Calu3 (cell line): ENCODE data around the gene WDR7. TPM values are rescaled to one million over a fixed set of nuclear protein-coding genes. Genes with fewer than 3 reads are reported as not detected.

ENCODE experiments used
- BruUV-seq: library from RNA; stranded (reverse); fragments of 400-500 nt; replicated peaks from 2 replicates; lab custom pipeline; 2021; lab: Mats Ljungman, UMichigan
- CTCF ChIA-PET: fragments of 300-600 bp; sonication (Branson Sonifier 250); formaldehyde crosslinking; loops from one replicate; lab custom pipeline; 2022; ENCODE audit warnings: antibody characterized with exemption; lab: Charles Lee
- DNase-seq: peaks from one replicate; pipeline ENCODE4 v3.0.0; 2022
- H3K27ac Mint-ChIP-seq: one replicate; pipeline ENCODE4 v1.8.0; 2022; ENCODE audit warnings: mixed read lengths; ENCODE audit not compliant: unreplicated experiment
- H3K27me3 Mint-ChIP-seq: one replicate; pipeline ENCODE4 v1.8.0; 2022; ENCODE audit warnings: mixed read lengths; ENCODE audit not compliant: unreplicated experiment
- H3K36me3 Mint-ChIP-seq: one replicate; pipeline ENCODE4 v1.8.0; 2022; ENCODE audit warnings: mild to moderate bottlenecking, moderate library complexity, mixed read lengths; ENCODE audit not compliant: insufficient read depth, unreplicated experiment
- H3K4me1 Mint-ChIP-seq: one replicate; pipeline ENCODE4 v1.8.0; 2022; ENCODE audit warnings: mild to moderate bottlenecking, low read depth, mixed read lengths; ENCODE audit not compliant: unreplicated experiment
- H3K4me3 Mint-ChIP-seq: one replicate; pipeline ENCODE4 v1.8.0; 2022; ENCODE audit warnings: mild to moderate bottlenecking, low read depth, moderate library complexity, mixed read lengths; ENCODE audit not compliant: unreplicated experiment
- H3K9me3 Mint-ChIP-seq: one replicate; pipeline ENCODE4 v1.8.0; 2022; ENCODE audit warnings: low read depth, mixed read lengths; ENCODE audit not compliant: unreplicated experiment
- intact Hi-C: fragments of 100-400 bp; cut with micrococcal nuclease; formaldehyde crosslinking; loops from one replicate; pipeline ENCODE4 v1.10.0; 2022; ENCODE audit not compliant: unreplicated experiment
- total RNA-seq: library from RNA; stranded (reverse); gene quantifications from 2 replicates; pipeline ENCODE4 v1.2.3, GENCODE V29; 2022
- TF ChIP-seq, protein P1 (sequence below): fragments of 200-600 bp; IDR thresholded peaks from one replicate; pipeline ENCODE4 v1.8.0; 2022; ENCODE audit warnings: antibody characterized with exemption; ENCODE audit not compliant: unreplicated experiment

The WDR7 gene
- total RNA-seq, 1 experiment from 2014 or later = 16.2 TPM

DNA sequence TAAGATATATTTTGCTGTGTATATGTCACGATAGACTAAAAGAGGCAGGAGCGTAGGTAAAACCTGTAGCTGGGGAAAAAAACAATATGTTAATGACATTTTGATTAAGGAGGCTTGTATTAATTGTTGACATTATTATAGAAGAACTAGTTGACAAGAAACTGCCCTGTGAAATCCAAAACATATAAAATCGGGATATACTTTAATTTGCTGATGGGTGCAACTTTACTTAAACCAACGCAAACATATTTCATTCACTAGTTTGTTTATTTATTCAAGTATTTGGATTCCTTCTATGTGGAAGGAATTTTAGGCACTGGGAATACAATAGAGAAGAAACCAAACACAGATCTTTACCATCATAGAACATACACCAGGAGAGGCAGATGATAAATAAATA, 8.0 kb downstream of the WDR7 start:
- no TSS peak for BruUV-seq
- Mint-ChIP-seq H3K27me3 (no peaks in the 10 kb centered on the region), H3K4me3 (no peak overlapping the region)

DNA sequence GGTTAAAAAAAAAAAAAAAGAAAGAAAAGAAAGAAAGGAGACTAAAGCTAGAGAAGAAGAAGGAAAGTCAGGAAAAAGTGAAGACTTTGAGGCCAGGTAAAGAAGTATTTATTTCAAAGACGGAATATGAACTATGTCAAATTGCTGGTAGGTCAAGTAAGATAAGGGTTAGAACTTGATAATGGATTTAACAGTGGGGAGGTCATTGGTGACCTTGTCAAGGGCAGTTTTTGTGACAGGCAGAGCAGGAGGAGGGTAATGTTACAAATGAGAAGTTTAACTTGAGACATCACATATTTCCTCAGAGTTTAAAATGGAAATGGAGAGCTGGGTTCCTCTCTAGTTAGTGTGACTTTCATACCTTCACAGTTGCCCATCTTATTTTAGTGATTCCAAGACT, 9.5 kb downstream of the WDR7 start:
- DNase-seq = no peak
- no peaks in the 10 kb centered on the region for H3K4me1 Mint-ChIP-seq

More for the DNA sequence above, 8.0 kb downstream of the WDR7 start:
- TF ChIP-seq, protein P1, sequence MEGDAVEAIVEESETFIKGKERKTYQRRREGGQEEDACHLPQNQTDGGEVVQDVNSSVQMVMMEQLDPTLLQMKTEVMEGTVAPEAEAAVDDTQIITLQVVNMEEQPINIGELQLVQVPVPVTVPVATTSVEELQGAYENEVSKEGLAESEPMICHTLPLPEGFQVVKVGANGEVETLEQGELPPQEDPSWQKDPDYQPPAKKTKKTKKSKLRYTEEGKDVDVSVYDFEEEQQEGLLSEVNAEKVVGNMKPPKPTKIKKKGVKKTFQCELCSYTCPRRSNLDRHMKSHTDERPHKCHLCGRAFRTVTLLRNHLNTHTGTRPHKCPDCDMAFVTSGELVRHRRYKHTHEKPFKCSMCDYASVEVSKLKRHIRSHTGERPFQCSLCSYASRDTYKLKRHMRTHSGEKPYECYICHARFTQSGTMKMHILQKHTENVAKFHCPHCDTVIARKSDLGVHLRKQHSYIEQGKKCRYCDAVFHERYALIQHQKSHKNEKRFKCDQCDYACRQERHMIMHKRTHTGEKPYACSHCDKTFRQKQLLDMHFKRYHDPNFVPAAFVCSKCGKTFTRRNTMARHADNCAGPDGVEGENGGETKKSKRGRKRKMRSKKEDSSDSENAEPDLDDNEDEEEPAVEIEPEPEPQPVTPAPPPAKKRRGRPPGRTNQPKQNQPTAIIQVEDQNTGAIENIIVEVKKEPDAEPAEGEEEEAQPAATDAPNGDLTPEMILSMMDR = no peak
- CTCF ChIA-PET = no interaction called here
- no peaks in the 10 kb centered on the region for H3K36me3 Mint-ChIP-seq
- intact Hi-C loops = no loop called here
- H3K4me1 Mint-ChIP-seq = no peaks in the 10 kb centered on the region
- H3K27ac Mint-ChIP-seq = no peak overlapping the region
- no peak for DNase-seq
- H3K9me3 Mint-ChIP-seq = no peaks in the 10 kb centered on the region

DNA sequence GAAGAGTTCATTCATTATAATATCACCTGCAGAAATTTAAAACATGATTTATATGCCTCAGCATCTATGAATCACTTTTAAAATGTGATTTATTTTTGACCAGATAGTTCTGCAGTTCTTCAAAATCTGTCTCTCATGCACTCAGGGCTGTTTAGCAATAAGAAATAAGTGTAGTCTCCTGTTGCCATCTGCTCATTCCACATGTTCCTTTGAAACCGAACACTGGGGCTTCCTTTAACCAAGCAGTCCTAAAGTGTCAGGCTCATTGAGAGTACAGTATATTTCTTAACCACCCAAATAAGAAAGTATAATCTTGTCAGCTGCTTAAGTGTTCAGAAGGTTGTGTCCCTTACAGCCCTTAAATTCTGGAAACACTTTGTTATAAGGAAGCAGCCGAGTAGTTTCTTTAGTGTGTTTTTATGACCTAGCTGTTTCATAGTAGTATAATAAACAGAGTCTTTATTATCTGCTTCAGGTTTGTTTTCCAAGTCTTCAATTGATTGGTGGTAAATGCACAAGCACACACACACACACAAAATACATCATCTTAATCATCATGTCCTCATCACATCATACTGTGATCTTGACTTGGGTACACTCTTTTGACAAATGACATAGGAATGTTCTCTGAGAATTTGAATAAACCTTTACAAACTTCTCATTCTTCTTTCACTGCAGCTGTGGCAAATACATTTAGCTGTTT, 10.4 kb downstream of the WDR7 start:
- CTCF ChIA-PET = interaction anchor here (0.6 kb wide), 1 partner anchor 10 kb away, joined by 5 read pairs; no protein-coding TSS in a partner anchor
- no peak for DNase-seq
- Mint-ChIP-seq H3K4me3 (no peak overlapping the region), H3K4me1 (no peaks in the 10 kb centered on the region), H3K27me3 (no peaks in the 10 kb centered on the region), H3K27ac (no peak overlapping the region), H3K36me3 (no peaks in the 10 kb centered on the region), H3K9me3 (no peaks in the 10 kb centered on the region)
- no TSS peak for BruUV-seq
- TF ChIP-seq, protein P1 = no peak
- intact Hi-C loops = no loop called here

More for the DNA sequence above, 9.5 kb downstream of the WDR7 start:
- Mint-ChIP-seq H3K27ac (no peak overlapping the region), H3K27me3 (no peaks in the 10 kb centered on the region), H3K9me3 (no peaks in the 10 kb centered on the region), H3K4me3 (no peak overlapping the region), H3K36me3 (no peaks in the 10 kb centered on the region)
- TF ChIP-seq, protein P1 = no peak
- no TSS peak for BruUV-seq
- CTCF ChIA-PET = no interaction called here
- intact Hi-C loops = no loop called here

DNA sequence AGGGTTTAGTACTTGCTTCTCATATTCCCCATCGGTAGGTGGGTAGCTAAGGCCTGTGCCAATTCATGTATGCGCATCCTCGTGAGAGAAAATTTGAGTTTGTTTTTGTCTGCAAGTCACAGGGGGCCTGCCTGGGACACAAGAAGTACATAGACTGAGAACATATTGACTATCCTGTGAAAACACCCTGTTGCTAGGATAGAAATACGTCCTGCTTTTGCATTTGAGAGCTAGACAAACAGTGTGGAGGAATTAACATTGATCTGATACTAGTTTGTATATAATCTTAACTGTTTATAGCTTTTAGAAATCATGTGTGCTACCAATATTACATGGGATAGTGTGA, 10.9 kb downstream of the WDR7 start:
- intact Hi-C loops = no loop called here
- no peak overlapping the region for H3K27ac Mint-ChIP-seq
- TF ChIP-seq, protein P1 = no peak
- DNase-seq = no peak
- H3K9me3 Mint-ChIP-seq = no peaks in the 10 kb centered on the region
- CTCF ChIA-PET = interaction anchor here (0.6 kb wide), 1 partner anchor 9 kb away, joined by 5 read pairs; no protein-coding TSS in a partner anchor
- no peak overlapping the region for H3K4me3 Mint-ChIP-seq
- BruUV-seq = no TSS peak
- H3K27me3 Mint-ChIP-seq = no peaks in the 10 kb centered on the region
- no peaks in the 10 kb centered on the region for H3K4me1 Mint-ChIP-seq
- no peaks in the 10 kb centered on the region for H3K36me3 Mint-ChIP-seq
